GM12878 (cell line): ENCODE data around the gene MAP4K5. TPM values are rescaled to one million over a fixed set of nuclear protein-coding genes. Genes with fewer than 3 reads are reported as not detected.

Experiments
- ATAC-seq: fragments of 200-7000 bp; cut with Tn5 transposase; 3 replicates; pipeline ENCODE4 v1.9.1; 2020; ENCODE audit warnings: mild to moderate bottlenecking, moderate library complexity
- BruUV-seq: library from RNA; stranded (reverse); fragments of 400-500 nt; replicated peaks from 2 replicates; lab custom pipeline; 2021; lab: Mats Ljungman, UMichigan
- CTCF ChIA-PET: fragments of 300-600 bp; sonication (Branson Sonifier 250); formaldehyde crosslinking; extraction: SDS; loops from one replicate; lab custom pipeline; 2021; ENCODE audit warnings: inconsistent platforms; lab: Yijun Ruan, JAX
- POLR2A ChIA-PET: fragments of 350-600 bp; formaldehyde crosslinking; extraction: SDS; loops from one replicate; lab custom pipeline; 2021; ENCODE audit warnings: inconsistent platforms; lab: Charles Lee
- RAD21 ChIA-PET: fragments of 300-600 bp; sonication (Branson Sonifier 250); formaldehyde crosslinking; loops from one replicate; lab custom pipeline; 2023; ENCODE audit warnings: antibody characterized with exemption; ENCODE audit not compliant: unreplicated experiment; lab: Charles Lee
- SMC1A ChIA-PET: fragments of 300-600 bp; sonication (Branson Sonifier 250); formaldehyde crosslinking; loops from one replicate; lab custom pipeline; 2023; ENCODE audit not compliant: unreplicated experiment, uncharacterized antibody; lab: Charles Lee
- DNase-seq: peaks from one replicate; pipeline ENCODE4 v3.0.0-alpha.2; 2011; ENCODE audit warnings: low read depth, low spot score
- FAIRE-seq: peaks from 3 replicates; lab custom pipeline; 2011; peaks lifted over from hg19 to GRCh38; lab: Jason Lieb, UNC
- H2AFZ ChIP-seq: 2 replicates; pipeline ENCODE4 v1.6.0; 2011; ENCODE audit warnings: low read depth, low read length, control low read depth; ENCODE audit not compliant: control insufficient read depth
- H3K27ac ChIP-seq: 2 replicates; pipeline ENCODE4 v1.5.1; 2011; ENCODE audit warnings: control low read depth; ENCODE audit not compliant: control insufficient read depth, insufficient read depth
- H3K27me3 ChIP-seq, 2 experiments: replicated peaks in 1 of 2; 2 replicates each; pipeline versions ENCODE4 v1.6.0 to v1.6.1; 2011; ENCODE audit warnings: low read length in 1 of 2; ENCODE audit not compliant: control insufficient read depth in 2 of 2, insufficient read depth in 2 of 2
- H3K36me3 ChIP-seq, 2 experiments: 2 replicates each; pipeline ENCODE4 v1.5.1; 2011; ENCODE audit warnings: low read length in 1 of 2; ENCODE audit not compliant: control insufficient read depth in 2 of 2, insufficient read depth in 2 of 2
- H3K4me1 ChIP-seq: 2 replicates; pipeline ENCODE4 v1.6.1; 2011; ENCODE audit warnings: mild to moderate bottlenecking, low read length, moderate library complexity, mixed read lengths; ENCODE audit not compliant: control insufficient read depth, insufficient read depth
- H3K4me2 ChIP-seq: 2 replicates; pipeline ENCODE4 v1.6.0; 2011; ENCODE audit warnings: control low read depth; ENCODE audit not compliant: control insufficient read depth, insufficient read depth
- H3K4me3 ChIP-seq: fragments of 200-600 bp; sonication (generic); 2 replicates; pipeline ENCODE4 v1.5.1; 2016
- H3K79me2 ChIP-seq: 2 replicates; pipeline ENCODE4 v1.6.0; 2011; ENCODE audit warnings: low read length; ENCODE audit not compliant: control insufficient read depth, insufficient read depth
- H3K9ac ChIP-seq: 2 replicates; pipeline ENCODE4 v1.8.0; 2011; ENCODE audit warnings: low read length, control low read depth, mixed read lengths; ENCODE audit not compliant: control insufficient read depth, insufficient read depth
- H3K9me3 ChIP-seq: replicated peaks from 3 replicates; pipeline ENCODE4 v1.5.1; 2011; ENCODE audit warnings: mild to moderate bottlenecking, low read length; ENCODE audit not compliant: control insufficient read depth, insufficient read depth
- H4K20me1 ChIP-seq: 2 replicates; pipeline ENCODE4 v1.6.0; 2011; ENCODE audit not compliant: control insufficient read depth, insufficient read depth
- CEBPB ChIP-seq, 2 experiments: fragments of 150-350 bp in 1 of 2; IDR thresholded peaks; 2 replicates each; pipeline ENCODE4 v1.6.1; 2012 to 2014; ENCODE audit warnings: low read depth in 2 of 2, low read length in 2 of 2, borderline replicate concordance in 1 of 2, inconsistent platforms in 1 of 2
- GABPA ChIP-seq: IDR thresholded peaks from 2 replicates; pipeline ENCODE4 v1.6.1; 2014; ENCODE audit warnings: antibody characterized with exemption, low read depth, mild to moderate bottlenecking, inconsistent platforms
- IKZF2 ChIP-seq, 2 experiments: fragments of 450-650 bp; IDR thresholded peaks; 2 replicates each; pipeline ENCODE4 v1.6.1; 2017; ENCODE audit warnings: mild to moderate bottlenecking in 2 of 2, moderate library complexity in 2 of 2
- MTA2 ChIP-seq: fragments of 450-650 bp; IDR thresholded peaks from 2 replicates; pipeline ENCODE4 v1.6.1; 2016; ENCODE audit warnings: low read depth, mild to moderate bottlenecking, moderate library complexity
- MXI1 ChIP-seq: fragments of 150-350 bp; IDR thresholded peaks from 2 replicates; pipeline ENCODE4 v1.6.1; 2011; ENCODE audit warnings: low read depth, mild to moderate bottlenecking, inconsistent platforms, low read length, improper control_type of control experiment
- NFYA ChIP-seq: IDR thresholded peaks from 2 replicates; pipeline ENCODE4 v1.6.1; 2011; ENCODE audit warnings: low read depth, mild to moderate bottlenecking, low read length, improper control_type of control experiment, borderline replicate concordance
- POU2F2 ChIP-seq: IDR thresholded peaks from 3 replicates; pipeline ENCODE4 v1.6.1; 2011; ENCODE audit warnings: low read depth, mild to moderate bottlenecking, low read length, borderline replicate concordance
- SP1 ChIP-seq: IDR thresholded peaks from one replicate; pipeline ENCODE4 v1.6.1; 2011; ENCODE audit warnings: low read depth, low read length
- YY1 ChIP-seq: IDR thresholded peaks from 2 replicates; pipeline ENCODE4 v1.6.1; 2011; ENCODE audit warnings: low read depth, mild to moderate bottlenecking, low read length
- WGBS: methylation state at CpG from one replicate; pipeline ENCODE4 v1.1.6; 2016; ENCODE audit warnings: low lambda C conversion rate; ENCODE audit not compliant: insufficient replicate concordance, insufficient coverage; ENCODE audit errors: missing lambda C conversion rate; 5-methylcytosine and 5-hydroxymethylcytosine counted together
- in situ Hi-C: fragments of 300-500 bp; cut with MboI; formaldehyde crosslinking; loops from 9 replicates; pipeline ENCODE4 v1.14.3; 2018; ENCODE audit warnings: mixed read lengths
- intact Hi-C: fragments of 100-400 bp; cut with micrococcal nuclease; formaldehyde crosslinking; loops from one replicate; pipeline ENCODE4 v1.14.2; 2022; ENCODE audit not compliant: unreplicated experiment
- polyA plus RNA-seq, 11 experiments: library from polyadenylated mRNA; depleted of rRNA in 4 of 11; unstranded in 6 of 11; stranded (reverse) in 5 of 11; fragments of >200 nt; fragmentation: Nextera tagmentation in 4 of 11; fragmentation: Illumina TruSeq in 1 of 11; extraction: Ambion mirVana in 4 of 11; extraction: Trizol in 1 of 11; gene quantifications; 1 replicate in 1 of 11; 2 replicates in 10 of 11; pipeline versions ENCODE4 v1.2.1 to v1.2.3, GENCODE V29; 2011 to 2016; ENCODE audit warnings: inconsistent platforms in 2 of 11, missing spikeins in 2 of 11, low read depth in 1 of 11
- total RNA-seq, 4 experiments: library from RNA; depleted of rRNA in 3 of 4; stranded (reverse); fragments of >200 nt in 3 of 4; fragmentation: Illumina TruSeq in 1 of 4; extraction: Trizol in 1 of 4; gene quantifications; 2 replicates each; pipeline versions ENCODE4 v1.2.1 to v1.2.3, GENCODE V29; 2013 to 2021
- TF ChIP-seq, protein P1 (sequence below): fragments of 450-650 bp; IDR thresholded peaks from 2 replicates; pipeline ENCODE4 v1.6.1; 2017; ENCODE audit warnings: borderline replicate concordance
- TF ChIP-seq, protein P2 (sequence below): fragments of 450-650 bp; IDR thresholded peaks from 2 replicates; pipeline ENCODE4 v1.6.1; 2017; ENCODE audit warnings: mild to moderate bottlenecking, moderate library complexity

MAP4K5 gene
- total and polyA plus RNA-seq, 10 of the 15 experiments (the other 5 are each of a cell fraction or from before 2014, with no cell fraction given): 9.1 to 41.3 (median 30.1) TPM

DNA sequence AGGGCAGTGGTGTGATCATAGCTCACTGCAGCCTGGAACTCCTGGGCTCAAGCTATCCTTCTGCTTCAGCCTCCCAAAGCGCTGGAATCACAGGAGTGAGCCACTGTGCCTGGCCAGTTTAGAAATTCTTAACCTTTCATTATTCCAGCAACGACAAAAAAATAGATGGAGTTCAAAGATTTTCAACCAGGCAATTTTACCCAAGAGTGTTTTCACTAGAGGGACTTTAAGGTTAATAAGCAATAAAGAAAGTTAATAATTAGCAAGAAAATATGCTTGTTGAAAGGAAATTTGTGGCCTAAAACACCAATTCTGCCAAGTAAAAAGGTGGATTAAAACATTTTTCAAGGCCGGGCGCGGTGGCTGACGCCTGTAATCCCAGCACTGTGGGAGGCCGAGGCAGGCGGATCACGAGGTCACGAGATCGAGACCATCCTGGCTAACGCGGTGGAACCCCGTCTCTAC is 150.5 kb downstream of the MAP4K5 start:
- Histone ChIP-seq H3K27ac (no peak overlapping the region), H3K9ac (no peak overlapping the region), H4K20me1 (no peaks in the 10 kb centered on the region), H3K4me2 (no peak overlapping the region), H3K9me3 (no peaks in the 10 kb centered on the region), H3K79me2 (no peaks in the 10 kb centered on the region), H2AFZ (no peak overlapping the region), H3K36me3 (no peaks in the 10 kb centered on the region), H3K4me1 (no peaks in the 10 kb centered on the region), H3K4me3 (no peak overlapping the region), H3K27me3 (no peaks in the 10 kb centered on the region)
- RAD21 ChIA-PET: no interaction called here
- TF ChIP-seq MTA2 (no peak), POU2F2 (no peak)
- no peak for DNase-seq
- intact Hi-C loops (no loop called here), in situ Hi-C loops (no loop called here)
- 90% methylated on average over 14 of the region's 14 CpGs for WGBS
- BruUV-seq: no TSS peak
- POLR2A ChIA-PET: no interaction called here
- CTCF ChIA-PET: interaction anchor here (1.4 kb wide), 1 partner anchor 18 kb away, joined by 4 read pairs; no protein-coding TSS in a partner anchor
- SMC1A ChIA-PET: interaction anchor here (1.5 kb wide), 1 partner anchor 12 kb away, joined by 3 read pairs; no protein-coding TSS in a partner anchor
- no peak for FAIRE-seq
- no peak for ATAC-seq

GRCh38 chr14:50381008-50381407 is 151.4 kb downstream of the MAP4K5 start:
- no peak overlapping the region for H3K27ac ChIP-seq
- intact Hi-C loops (no loop called here), in situ Hi-C loops (no loop called here)
- H3K9ac ChIP-seq: no peak overlapping the region
- no peak overlapping the region for H3K4me2 ChIP-seq
- FAIRE-seq: no peak
- ChIA-PET SMC1A (interaction anchor here (0.9 to 1.7 kb wide), 3 partner anchors 12 to 16 kb away, joined by 3 read pairs; no protein-coding TSS in a partner anchor), CTCF (interaction anchor here (1.3 to 1.4 kb wide), 2 partner anchors 16 to 19 kb away, joined by 3 to 4 read pairs; no protein-coding TSS in a partner anchor), RAD21 (no interaction called here), POLR2A (no interaction called here)
- no peaks in the 10 kb centered on the region for H3K4me1 ChIP-seq
- WGBS: 53% methylated on average over 1 of the region's 1 CpG
- no peak for ATAC-seq
- H3K36me3 ChIP-seq: no peaks in the 10 kb centered on the region
- H2AFZ ChIP-seq: no peak overlapping the region
- BruUV-seq: no TSS peak
- no peak for DNase-seq
- H3K79me2 ChIP-seq: no peaks in the 10 kb centered on the region
- H3K27me3 ChIP-seq: no peaks in the 10 kb centered on the region
- H4K20me1 ChIP-seq: no peaks in the 10 kb centered on the region
- no peak overlapping the region for H3K4me3 ChIP-seq
- no peaks in the 10 kb centered on the region for H3K9me3 ChIP-seq
- TF ChIP-seq SP1: no peak
- TF ChIP-seq YY1: no peak
- TF ChIP-seq MXI1: no peak
- no peak for TF ChIP-seq NFYA
- TF ChIP-seq, protein P1, sequence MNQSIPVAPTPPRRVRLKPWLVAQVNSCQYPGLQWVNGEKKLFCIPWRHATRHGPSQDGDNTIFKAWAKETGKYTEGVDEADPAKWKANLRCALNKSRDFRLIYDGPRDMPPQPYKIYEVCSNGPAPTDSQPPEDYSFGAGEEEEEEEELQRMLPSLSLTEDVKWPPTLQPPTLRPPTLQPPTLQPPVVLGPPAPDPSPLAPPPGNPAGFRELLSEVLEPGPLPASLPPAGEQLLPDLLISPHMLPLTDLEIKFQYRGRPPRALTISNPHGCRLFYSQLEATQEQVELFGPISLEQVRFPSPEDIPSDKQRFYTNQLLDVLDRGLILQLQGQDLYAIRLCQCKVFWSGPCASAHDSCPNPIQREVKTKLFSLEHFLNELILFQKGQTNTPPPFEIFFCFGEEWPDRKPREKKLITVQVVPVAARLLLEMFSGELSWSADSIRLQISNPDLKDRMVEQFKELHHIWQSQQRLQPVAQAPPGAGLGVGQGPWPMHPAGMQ: no peak
- no peak for TF ChIP-seq CEBPB (IDR thresholded peaks at IDR 0.05; ENCODE audit: borderline replicate concordance in 1 of 2, low read depth in 2 of 2, low read length in 2 of 2)
- no peak for TF ChIP-seq IKZF2 (IDR thresholded peaks at IDR 0.05)
- no peak for TF ChIP-seq GABPA
- TF ChIP-seq, protein P2, sequence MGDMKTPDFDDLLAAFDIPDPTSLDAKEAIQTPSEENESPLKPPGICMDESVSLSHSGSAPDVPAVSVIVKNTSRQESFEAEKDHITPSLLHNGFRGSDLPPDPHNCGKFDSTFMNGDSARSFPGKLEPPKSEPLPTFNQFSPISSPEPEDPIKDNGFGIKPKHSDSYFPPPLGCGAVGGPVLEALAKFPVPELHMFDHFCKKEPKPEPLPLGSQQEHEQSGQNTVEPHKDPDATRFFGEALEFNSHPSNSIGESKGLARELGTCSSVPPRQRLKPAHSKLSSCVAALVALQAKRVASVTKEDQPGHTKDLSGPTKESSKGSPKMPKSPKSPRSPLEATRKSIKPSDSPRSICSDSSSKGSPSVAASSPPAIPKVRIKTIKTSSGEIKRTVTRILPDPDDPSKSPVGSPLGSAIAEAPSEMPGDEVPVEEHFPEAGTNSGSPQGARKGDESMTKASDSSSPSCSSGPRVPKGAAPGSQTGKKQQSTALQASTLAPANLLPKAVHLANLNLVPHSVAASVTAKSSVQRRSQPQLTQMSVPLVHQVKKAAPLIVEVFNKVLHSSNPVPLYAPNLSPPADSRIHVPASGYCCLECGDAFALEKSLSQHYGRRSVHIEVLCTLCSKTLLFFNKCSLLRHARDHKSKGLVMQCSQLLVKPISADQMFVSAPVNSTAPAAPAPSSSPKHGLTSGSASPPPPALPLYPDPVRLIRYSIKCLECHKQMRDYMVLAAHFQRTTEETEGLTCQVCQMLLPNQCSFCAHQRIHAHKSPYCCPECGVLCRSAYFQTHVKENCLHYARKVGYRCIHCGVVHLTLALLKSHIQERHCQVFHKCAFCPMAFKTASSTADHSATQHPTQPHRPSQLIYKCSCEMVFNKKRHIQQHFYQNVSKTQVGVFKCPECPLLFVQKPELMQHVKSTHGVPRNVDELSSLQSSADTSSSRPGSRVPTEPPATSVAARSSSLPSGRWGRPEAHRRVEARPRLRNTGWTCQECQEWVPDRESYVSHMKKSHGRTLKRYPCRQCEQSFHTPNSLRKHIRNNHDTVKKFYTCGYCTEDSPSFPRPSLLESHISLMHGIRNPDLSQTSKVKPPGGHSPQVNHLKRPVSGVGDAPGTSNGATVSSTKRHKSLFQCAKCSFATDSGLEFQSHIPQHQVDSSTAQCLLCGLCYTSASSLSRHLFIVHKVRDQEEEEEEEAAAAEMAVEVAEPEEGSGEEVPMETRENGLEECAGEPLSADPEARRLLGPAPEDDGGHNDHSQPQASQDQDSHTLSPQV: no peak
